Measurements from ENCODE around the gene NANS.

- TF ChIP-seq EZH2 (IDR thresholded peaks at IDR 0.05; ENCODE audit: low read depth, low read length, severe bottlenecking) (no peak), POLR2A (IDR thresholded peaks at IDR 0.05; ENCODE audit: control extremely low read depth in 1 of 2, low read depth in 2 of 2, low read length in 2 of 2) (no peak), TAF7 (optimal IDR thresholded peaks at IDR 0.05; ENCODE audit: borderline replicate concordance, low read depth, low read length) (no peak), ATF2 (IDR thresholded peaks at IDR 0.05; ENCODE audit: low read length) (no peak), CEBPB (IDR thresholded peaks at IDR 0.05; ENCODE audit: low read depth, low read length) (no peak), SIRT6 (IDR thresholded peaks at IDR 0.05; ENCODE audit: low read length) (no peak), CTCF (IDR thresholded peaks at IDR 0.05; ENCODE audit: control extremely low read depth in 1 of 3, insufficient read depth in 1 of 3, low read depth in 1 of 3, low read length in 3 of 3) (no peak), SP1 (IDR thresholded peaks at IDR 0.05; ENCODE audit: low read depth, low read length) (no peak), GABPA (IDR thresholded peaks at IDR 0.05; ENCODE audit: borderline replicate concordance, insufficient read depth, low read length) (no peak), POLR2AphosphoS5 (IDR thresholded peaks at IDR 0.05; ENCODE audit: low read depth, low read length) (no peak), SP2 (IDR thresholded peaks at IDR 0.05; ENCODE audit: low read length) (no peak)
Measured at GRCh38 chr9:98067184-98067583, 10.7 kb downstream of the NANS start.
